ENCODE data around the gene JAK2.

The JAK2 gene

DNA sequence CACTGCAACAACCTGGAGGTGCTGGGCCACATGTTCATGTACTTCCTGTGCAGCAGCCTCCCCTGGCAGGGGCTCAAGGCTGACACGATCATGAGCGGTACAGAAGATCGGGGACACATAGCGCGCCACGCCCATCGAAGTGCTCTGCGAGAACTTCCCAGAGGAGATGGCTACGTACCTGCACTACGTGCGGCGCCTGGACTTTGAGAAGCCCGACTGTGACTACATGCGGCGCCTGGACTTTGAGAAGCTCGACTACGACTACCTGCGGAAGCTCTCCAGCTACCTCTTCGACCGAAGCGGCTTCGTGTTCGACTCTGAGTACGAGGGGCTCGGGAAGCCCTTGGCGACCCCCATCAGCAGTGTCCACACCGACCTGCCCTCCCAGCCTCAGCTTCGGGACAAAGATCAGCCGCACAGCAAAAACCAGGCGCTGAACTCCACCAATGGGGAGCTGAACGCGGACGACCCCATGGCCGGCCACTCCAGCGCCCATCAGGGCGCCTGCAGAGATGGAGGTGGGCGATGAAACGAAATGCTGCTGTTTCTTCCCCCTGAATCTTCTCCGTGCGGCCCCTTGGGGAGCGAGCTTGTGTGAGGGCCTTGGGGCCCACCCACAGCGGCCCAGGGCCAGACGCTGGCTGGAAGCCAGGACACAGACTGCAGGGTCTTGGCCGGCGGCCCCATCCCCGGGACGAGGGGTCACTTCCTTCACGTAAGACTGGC is 56.5 kb downstream of the JAK2 start:
- TF ChIP-seq TCF12 (IDR thresholded peaks at IDR 0.05; ENCODE audit: low read depth) (no peak), RAD21 (IDR thresholded peaks at IDR 0.05; ENCODE audit: low read depth) (no peak), ZBTB7A (IDR thresholded peaks at IDR 0.05; ENCODE audit: low read depth) (no peak), EP300 (IDR thresholded peaks at IDR 0.05; ENCODE audit: borderline replicate concordance) (no peak), NFIC (IDR thresholded peaks at IDR 0.05) (no peak)

DNA sequence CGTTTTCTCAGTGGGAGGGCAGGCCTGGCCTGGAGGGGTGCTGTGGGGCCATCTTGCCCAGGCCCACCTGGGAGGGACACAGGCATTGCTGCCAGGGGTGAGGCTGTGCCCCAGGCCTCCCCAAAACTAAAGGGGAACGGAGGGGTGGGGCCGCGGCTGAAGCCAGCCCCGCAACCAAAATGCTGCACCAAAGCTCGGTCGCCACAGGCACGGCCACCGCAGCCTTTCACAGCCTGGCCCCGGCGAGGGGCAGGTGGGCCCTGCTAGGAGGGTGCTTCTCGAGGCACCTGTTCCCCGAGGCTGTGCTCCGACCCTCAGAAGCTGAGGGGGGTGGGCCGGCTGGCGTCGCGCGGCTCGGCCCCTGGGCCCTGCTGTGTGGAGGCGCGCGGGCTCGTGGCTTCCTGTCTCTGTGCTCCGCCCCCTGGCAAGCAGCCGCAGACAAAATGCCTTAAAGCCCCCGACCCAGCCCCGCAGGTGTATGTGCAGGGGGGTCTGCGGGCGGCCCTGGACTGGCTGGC is 57.6 kb downstream of the JAK2 start:
- no peak for TF ChIP-seq CEBPB (IDR thresholded peaks at IDR 0.05)
- no peak for TF ChIP-seq TEAD4 (IDR thresholded peaks at IDR 0.05)
- TF ChIP-seq RAD21 (IDR thresholded peaks at IDR 0.05; ENCODE audit: low read depth) = no peak
- no peak for TF ChIP-seq FOXM1 (IDR thresholded peaks at IDR 0.05; ENCODE audit: borderline replicate concordance, low read depth)
- TF ChIP-seq, protein P1, sequence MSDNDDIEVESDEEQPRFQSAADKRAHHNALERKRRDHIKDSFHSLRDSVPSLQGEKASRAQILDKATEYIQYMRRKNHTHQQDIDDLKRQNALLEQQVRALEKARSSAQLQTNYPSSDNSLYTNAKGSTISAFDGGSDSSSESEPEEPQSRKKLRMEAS (IDR thresholded peaks at IDR 0.05) = no peak
- TF ChIP-seq, protein P2, sequence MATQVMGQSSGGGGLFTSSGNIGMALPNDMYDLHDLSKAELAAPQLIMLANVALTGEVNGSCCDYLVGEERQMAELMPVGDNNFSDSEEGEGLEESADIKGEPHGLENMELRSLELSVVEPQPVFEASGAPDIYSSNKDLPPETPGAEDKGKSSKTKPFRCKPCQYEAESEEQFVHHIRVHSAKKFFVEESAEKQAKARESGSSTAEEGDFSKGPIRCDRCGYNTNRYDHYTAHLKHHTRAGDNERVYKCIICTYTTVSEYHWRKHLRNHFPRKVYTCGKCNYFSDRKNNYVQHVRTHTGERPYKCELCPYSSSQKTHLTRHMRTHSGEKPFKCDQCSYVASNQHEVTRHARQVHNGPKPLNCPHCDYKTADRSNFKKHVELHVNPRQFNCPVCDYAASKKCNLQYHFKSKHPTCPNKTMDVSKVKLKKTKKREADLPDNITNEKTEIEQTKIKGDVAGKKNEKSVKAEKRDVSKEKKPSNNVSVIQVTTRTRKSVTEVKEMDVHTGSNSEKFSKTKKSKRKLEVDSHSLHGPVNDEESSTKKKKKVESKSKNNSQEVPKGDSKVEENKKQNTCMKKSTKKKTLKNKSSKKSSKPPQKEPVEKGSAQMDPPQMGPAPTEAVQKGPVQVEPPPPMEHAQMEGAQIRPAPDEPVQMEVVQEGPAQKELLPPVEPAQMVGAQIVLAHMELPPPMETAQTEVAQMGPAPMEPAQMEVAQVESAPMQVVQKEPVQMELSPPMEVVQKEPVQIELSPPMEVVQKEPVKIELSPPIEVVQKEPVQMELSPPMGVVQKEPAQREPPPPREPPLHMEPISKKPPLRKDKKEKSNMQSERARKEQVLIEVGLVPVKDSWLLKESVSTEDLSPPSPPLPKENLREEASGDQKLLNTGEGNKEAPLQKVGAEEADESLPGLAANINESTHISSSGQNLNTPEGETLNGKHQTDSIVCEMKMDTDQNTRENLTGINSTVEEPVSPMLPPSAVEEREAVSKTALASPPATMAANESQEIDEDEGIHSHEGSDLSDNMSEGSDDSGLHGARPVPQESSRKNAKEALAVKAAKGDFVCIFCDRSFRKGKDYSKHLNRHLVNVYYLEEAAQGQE (IDR thresholded peaks at IDR 0.05; ENCODE audit: low read depth) = no peak
- TF ChIP-seq CREB1 (IDR thresholded peaks at IDR 0.05; ENCODE audit: low read depth) = no peak
- no peak for TF ChIP-seq EP300 (IDR thresholded peaks at IDR 0.05; ENCODE audit: borderline replicate concordance)
- TF ChIP-seq YY1 (IDR thresholded peaks at IDR 0.05; ENCODE audit: low read depth) = no peak
- TF ChIP-seq, protein P3, sequence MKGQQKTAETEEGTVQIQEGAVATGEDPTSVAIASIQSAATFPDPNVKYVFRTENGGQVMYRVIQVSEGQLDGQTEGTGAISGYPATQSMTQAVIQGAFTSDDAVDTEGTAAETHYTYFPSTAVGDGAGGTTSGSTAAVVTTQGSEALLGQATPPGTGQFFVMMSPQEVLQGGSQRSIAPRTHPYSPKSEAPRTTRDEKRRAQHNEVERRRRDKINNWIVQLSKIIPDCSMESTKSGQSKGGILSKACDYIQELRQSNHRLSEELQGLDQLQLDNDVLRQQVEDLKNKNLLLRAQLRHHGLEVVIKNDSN (IDR thresholded peaks at IDR 0.05) = no peak
- no peak for TF ChIP-seq NFIC (IDR thresholded peaks at IDR 0.05)
- TF ChIP-seq ZBTB7A (IDR thresholded peaks at IDR 0.05; ENCODE audit: low read depth) = no peak
- TF ChIP-seq EGR1 (IDR thresholded peaks at IDR 0.05) = no peak
- no peak for TF ChIP-seq TAF1 (IDR thresholded peaks at IDR 0.05; ENCODE audit: low read depth)
- TF ChIP-seq TCF12 (IDR thresholded peaks at IDR 0.05; ENCODE audit: low read depth) = no peak

DNA sequence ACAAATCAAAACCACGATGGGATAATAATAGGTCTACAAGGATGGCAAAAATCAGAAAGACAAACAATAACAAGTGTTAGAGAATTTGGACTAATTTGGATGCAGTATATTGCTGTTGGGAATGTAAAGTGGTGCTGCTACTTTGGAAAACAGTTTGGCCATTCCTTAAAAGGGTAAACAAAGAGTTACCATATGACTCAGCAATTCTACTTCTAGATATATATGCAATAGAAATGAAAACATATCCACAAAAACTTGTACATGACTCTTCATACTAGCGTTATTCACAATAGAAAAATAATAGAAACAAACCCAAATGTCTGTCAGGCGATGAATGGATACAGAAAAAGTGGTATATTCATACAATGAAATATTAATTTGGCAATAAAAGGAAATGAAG is 58.3 kb downstream of the JAK2 start:
- no peak for TF ChIP-seq EGR1 (IDR thresholded peaks at IDR 0.05)
- TF ChIP-seq TAF1 (IDR thresholded peaks at IDR 0.05; ENCODE audit: low read depth) = no peak
- TF ChIP-seq ZBTB7A (IDR thresholded peaks at IDR 0.05; ENCODE audit: low read depth) = no peak
- no peak for TF ChIP-seq RAD21 (IDR thresholded peaks at IDR 0.05; ENCODE audit: low read depth)
- no peak for TF ChIP-seq CEBPB (IDR thresholded peaks at IDR 0.05)
- no peak for TF ChIP-seq TCF12 (IDR thresholded peaks at IDR 0.05; ENCODE audit: low read depth)
- TF ChIP-seq, protein P3 (IDR thresholded peaks at IDR 0.05) = no peak
- no peak for TF ChIP-seq EP300 (IDR thresholded peaks at IDR 0.05; ENCODE audit: borderline replicate concordance)
- TF ChIP-seq CREB1 (IDR thresholded peaks at IDR 0.05; ENCODE audit: low read depth) = no peak
- no peak for TF ChIP-seq FOXM1 (IDR thresholded peaks at IDR 0.05; ENCODE audit: borderline replicate concordance, low read depth)
- TF ChIP-seq, protein P1 (IDR thresholded peaks at IDR 0.05) = no peak
- no peak for TF ChIP-seq TEAD4 (IDR thresholded peaks at IDR 0.05)
- no peak for TF ChIP-seq YY1 (IDR thresholded peaks at IDR 0.05; ENCODE audit: low read depth)
- TF ChIP-seq, protein P2 (IDR thresholded peaks at IDR 0.05; ENCODE audit: low read depth) = no peak
- no peak for TF ChIP-seq NFIC (IDR thresholded peaks at IDR 0.05)

DNA sequence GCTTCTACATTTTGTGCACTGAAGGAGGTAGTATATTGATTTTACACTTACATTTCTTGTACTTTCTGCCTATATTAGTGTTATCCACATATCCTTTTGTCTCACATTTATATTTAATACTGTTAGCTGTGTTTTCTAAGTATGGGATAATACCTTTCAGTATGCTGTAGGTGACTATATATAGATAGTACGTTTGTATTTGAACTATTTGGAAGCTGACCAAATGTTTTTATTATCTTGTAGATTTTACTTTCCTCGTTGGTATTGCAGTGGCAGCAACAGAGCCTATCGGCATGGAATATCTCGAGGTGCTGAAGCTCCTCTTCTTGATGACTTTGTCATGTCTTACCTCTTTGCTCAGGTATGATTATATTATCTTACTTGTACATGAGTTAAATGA is 59.1 kb downstream of the JAK2 start:
- TF ChIP-seq, protein P1 (IDR thresholded peaks at IDR 0.05) = no peak
- TF ChIP-seq, protein P2 (IDR thresholded peaks at IDR 0.05; ENCODE audit: low read depth) = no peak
- TF ChIP-seq TCF12 (IDR thresholded peaks at IDR 0.05; ENCODE audit: low read depth) (no peak), RAD21 (IDR thresholded peaks at IDR 0.05; ENCODE audit: low read depth) (no peak), NFIC (IDR thresholded peaks at IDR 0.05) (no peak), CEBPB (IDR thresholded peaks at IDR 0.05) (no peak), CREB1 (IDR thresholded peaks at IDR 0.05; ENCODE audit: low read depth) (no peak), EGR1 (IDR thresholded peaks at IDR 0.05) (no peak), EP300 (IDR thresholded peaks at IDR 0.05; ENCODE audit: borderline replicate concordance) (no peak), YY1 (IDR thresholded peaks at IDR 0.05; ENCODE audit: low read depth) (no peak), TAF1 (IDR thresholded peaks at IDR 0.05; ENCODE audit: low read depth) (no peak)
- TF ChIP-seq, protein P3 (IDR thresholded peaks at IDR 0.05) = no peak

Data from Ishikawa (cell line).